Activated CD8-positive, alpha-beta memory T cell treated with anti-CD3 and anti-CD28 coated beads for 48 hours (primary cell): ENCODE results near the gene GFI1.

Experiments used
- DNase-seq, 3 experiments: peaks; one replicate each; pipeline ENCODE4 v3.0.0-alpha.2; 2020; ENCODE audit warnings: low read depth in 2 of 3, low spot score in 2 of 3

GFI1 gene

DNA sequence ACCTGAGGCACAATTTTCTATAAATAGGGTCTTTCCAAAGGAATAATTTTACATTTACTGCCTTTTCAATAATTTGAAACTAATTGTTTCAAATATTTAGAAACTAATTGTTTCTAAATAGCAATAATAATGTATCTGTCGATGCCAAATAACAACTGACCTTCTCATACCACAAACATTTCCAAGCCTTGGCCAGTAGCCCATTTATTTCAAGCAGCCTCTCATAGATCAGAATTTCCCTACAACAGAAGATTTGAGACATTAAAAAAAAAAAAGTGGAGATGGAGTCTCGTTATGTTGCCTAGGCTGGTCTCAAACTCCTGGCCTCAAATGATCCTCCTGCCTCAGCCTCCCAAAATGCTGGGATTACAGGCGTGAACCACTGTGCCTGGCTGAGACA lies 2.1 kb upstream of the GFI1 start:
- DNase-seq: no peak

DNA sequence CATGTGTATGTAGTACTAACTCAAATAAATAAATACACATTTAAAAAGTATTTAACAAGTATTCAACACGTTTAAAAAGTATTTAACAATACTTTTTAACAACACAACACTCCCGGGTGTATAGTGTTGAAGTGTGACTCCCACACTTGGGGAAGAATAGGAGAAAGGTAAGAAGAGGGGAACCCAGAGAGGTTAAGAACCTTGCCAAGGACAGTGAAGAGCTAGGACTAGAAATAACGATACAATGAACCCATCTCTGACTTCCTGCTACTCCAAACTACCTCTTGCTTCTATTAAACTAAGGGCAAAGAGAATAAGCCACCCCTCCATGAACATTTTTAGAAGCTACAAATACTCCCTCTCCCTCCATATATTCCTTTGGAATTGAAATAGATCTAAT lies 1.7 kb upstream of the GFI1 start:
- no peak for DNase-seq

DNA sequence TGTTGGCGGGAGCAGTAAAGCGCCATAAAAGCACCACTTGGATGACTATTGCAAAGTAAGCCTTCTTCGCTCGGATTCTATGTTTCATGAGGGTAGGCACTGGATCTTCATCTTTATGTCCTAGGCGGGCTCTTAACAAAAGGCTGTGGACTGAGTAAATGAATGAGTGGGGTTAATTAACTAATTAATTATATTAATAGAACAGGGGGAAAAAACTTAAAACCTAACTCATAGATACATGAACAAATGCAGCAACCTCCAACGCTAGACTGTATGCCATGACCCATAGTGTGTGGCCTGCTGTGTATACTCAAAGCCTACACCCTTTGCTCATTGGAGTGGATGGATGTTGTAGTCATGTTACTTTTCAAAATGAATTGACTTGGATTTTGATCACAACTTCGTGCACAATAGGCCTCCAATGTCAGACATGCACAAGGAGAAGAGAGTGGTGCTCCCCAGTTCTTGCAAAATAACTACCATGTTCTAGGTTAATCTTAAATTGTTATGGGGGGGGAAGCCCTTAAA lies 417 bp upstream of the GFI1 start:
- DNase-seq: no peak

DNA sequence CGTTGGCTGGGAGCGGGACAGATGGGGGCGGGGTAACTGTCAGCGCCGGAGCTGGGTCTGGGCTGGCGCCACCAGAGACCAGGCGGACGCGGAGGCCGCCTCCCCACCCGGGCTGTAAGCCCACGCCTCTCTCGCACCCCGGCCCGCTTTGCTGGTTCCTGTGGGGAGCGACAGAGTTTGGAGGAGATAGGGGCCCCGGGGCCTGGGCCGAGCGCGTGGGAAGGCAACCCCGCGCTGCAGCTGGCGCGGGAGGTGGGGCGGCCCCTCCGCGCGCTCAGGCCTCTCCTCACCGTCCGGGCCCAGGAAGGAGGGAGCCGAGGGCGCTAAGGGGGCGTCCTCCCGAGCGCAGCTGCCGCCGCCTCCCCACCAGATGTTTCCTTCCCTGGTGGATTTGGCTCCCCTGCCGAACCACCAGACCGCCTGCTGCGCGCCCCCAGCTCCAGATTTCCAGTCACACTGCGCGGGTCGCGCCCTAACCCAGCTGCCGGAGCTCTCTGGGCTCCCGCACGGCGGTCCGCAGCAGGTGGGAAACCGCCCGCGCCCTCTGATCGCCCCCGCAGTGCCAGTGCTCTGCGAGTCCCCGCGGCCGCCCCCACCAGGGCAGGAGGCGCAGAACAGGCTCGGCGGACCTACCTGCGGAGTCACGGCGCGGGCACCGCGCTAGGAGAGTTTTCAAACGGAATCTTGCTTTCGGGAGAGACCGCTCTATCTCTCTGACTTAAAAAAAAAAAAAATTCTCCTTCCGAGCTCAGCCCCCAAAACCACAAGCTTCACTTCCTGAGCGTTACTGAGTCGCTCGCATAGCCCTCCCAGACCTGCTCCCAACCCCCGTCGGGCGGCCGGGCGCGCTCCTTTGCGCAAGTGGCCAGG lies 1.1 kb downstream of the GFI1 start:
- peak; percentile 77 to 83 (median 82) for DNase-seq

DNA sequence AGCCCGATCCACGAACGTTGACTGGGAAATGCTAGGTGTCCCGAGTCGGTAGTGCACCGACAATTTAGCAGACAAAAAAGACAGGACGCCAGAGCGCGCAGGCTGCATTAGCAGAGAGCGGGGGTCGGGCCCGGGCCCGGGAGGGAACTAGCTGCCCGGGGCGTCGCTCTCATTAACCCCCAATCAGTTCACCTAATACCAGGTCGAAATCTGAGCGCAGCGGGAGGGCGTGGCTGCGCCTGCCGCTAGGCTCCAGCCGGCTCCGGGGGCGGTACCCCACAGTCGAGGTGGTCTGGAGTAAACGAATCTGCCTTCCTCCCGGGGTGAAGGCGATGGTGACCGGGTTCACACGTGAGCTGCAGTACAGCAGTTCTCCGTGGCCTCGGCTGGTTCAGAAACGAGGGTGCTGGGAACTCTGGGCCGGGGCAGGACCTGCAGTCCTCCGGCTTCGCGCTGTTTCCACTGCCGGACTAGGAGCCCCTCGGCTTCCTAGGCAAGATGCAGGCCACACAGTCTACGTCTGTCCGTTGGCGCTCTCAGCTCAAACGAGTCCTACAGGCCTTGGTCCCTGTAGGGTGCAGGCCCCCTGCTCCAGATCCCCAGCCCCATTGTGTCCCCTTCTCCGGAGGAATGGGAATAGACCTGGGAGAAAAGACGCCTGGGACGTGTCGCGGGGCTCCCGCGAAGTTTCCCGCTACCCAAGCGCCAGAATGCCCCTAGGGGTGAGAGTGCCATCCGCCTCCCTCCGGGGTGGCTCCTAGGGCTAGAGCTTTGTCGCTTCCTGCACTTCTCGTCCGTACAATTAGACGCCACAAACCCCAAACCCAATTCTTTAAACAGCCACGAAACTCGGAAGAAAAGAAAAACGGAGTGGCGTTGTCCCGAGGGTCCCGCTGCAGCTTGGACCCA lies 2.0 kb downstream of the GFI1 start:
- peak; percentile 58 to 67 (median 64) for DNase-seq

DNA sequence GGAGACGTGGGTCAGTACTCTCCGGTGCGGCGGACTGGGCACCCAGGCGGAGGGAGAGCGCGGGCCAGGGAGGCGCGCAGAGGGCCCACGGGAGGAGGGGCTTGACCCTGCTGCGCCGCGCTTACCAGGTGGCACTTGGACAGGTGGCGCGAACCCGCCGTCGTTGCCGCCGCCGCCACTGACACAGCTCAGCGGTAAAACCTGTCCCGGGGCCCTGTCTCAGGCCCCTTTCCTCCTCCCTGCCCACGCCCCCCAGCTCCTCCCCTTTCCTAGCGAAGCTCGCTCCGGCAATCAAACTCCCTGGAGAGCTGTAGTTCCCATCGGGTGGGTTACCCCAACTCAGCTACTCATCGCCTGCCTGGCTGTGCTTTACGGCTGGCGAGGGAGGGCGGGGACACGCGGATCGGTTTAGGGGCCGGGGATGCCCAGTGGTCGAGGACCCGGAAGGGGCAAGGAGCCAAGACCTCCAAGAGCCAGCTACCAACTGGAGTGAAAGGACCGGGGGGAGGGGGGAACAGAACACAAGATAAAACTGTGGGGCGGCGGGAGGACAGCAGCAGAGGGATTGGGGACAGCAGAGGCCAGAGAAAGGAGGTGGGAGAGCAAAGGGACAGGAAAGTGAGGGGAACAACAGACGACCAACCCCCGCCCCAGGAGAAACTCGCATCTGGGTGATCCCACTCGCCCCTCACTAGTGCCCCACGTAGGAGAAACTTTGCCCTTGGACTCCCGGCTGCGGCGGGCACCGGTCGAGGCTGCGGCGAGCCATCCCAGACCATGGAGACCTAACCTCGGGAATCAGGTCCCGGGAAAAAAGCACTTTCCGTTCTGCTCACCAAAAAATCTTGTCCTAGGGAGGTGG lies 2.9 kb downstream of the GFI1 start:
- peak; percentile 45 to 58 (median 56) for DNase-seq

DNA sequence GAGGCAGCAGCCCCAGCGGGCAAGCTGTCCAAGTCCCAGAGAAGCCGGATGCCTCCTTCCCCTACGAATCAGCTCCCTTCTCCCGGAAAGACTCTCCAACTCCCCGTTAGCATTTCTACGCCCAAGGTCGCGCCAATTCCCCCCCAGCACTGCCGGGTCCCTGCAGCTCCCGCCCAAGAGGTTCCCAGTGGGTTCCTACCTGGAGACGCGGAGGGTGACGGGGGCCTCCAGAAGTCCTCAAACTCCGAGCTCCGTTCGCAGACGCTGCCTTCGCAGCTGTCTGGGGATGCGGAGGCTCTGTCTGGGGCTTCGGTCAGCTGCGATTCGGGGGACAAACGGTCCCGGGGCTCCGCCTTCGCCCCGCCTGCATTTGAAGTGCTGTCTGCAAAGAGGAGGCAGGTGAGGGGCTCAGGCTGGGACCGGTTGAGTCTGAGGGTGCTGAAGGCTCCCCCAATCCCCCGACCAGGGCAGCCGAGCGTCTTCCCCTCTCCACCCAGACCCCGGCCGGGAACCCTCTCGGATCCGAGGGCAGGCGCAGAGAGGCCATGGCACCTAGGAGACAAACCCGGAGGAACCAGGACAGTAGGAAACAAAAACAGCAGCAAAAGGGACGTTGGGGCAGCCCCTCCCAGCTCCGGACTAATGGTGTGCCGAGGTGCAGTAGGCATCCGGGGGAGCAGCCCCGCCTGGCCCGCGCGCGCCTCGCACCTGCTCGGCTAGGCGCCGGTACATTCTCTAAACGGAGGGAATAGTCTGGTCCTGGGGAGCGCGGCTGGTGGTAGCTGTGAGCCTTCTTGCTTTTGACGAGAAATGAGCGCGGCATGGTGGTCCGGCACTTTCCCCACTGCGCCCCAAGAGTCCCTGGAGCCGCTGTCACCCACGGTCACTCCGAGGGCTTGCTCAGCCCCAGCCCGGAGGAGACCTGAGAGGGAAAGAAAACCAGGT lies 3.8 kb downstream of the GFI1 start:
- no peak for DNase-seq

DNA sequence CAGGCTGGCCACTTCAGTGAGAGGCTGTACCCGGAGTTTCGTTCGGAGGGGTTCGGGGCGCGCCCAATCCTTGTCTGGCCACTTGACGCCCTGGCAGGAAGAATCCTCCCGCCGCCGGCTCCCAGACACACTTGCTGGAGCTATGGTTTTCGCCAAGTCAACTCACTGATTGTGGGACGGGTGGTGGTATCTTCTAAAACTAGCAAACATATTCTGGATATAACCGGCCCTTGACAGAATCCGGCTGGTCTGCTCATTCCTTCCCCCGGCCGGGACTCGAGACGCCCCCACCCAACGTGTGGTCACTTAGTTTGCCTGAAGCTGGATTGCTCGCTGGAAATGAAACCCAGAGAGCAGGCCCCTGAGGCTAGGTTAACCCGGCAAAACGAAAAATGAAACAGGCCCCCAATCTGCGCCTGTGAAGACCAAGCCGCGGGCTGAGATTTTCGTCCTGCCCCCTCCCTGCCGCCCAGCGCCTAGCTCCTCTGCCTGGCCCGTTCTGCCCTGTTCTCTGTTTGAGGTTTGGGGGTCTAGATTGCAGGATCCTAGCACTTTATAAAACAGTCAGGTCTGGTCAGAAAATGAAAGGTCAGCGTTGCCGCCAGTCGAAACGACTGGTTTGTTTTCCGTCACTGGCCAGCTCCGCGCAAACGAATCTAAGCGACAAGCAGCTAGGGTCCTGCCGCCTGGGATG lies 4.6 kb downstream of the GFI1 start:
- DNase-seq: no peak

DNA sequence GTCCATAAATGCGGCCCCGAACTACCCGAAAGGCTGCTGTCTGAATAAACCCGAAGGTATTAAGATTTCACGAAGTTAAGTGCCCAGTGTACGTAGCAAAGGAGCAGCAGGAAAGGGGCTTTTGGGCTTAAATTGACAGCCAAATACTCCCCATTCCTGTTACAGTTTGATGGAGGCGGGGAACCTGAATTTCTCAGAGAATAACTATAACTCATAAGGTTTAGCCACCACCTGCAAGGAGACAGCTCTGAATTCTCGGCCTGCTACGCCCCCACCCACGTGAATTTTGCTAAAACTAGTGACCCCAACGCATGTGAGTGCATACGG lies 5.2 kb downstream of the GFI1 start:
- DNase-seq: no peak

DNA sequence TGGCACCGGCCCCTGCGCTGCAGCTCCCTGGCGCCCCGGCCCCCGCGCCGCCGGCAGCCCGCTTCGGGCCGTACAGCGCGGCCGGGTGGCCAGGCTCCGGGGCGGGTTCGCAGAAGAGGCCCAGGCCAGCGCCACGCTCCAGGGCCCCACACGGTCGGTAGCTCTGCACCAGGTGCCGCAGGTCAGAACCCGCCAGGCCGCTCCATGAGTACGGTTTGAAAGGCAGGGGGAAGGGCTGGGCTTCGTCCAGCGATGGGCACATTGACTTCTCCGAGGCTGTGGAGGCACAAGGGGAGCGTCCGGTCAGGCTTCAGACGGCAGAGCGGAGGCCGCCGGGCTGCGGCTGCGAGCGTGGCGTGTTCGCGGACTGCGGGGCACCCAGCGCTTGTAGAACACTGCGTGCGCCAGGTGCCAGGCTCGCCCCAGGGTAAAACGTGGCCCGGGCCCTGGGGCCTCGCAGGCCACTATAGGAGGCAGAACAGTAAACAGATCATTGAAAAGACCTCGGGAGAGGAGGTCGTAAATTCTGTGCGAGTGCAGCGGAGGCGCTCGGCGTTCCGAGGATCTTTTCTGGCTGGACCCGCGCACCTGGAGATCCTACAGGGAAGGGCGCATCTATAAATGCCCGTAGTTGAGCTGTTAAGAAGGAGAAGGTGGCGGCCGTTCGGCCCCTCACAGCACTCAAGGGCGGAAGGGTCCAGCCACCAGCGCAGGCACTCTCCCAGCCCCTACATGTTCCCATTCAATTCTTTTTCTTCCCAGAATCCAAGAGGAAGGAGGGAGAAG lies 5.7 kb downstream of the GFI1 start:
- no peak for DNase-seq

DNA sequence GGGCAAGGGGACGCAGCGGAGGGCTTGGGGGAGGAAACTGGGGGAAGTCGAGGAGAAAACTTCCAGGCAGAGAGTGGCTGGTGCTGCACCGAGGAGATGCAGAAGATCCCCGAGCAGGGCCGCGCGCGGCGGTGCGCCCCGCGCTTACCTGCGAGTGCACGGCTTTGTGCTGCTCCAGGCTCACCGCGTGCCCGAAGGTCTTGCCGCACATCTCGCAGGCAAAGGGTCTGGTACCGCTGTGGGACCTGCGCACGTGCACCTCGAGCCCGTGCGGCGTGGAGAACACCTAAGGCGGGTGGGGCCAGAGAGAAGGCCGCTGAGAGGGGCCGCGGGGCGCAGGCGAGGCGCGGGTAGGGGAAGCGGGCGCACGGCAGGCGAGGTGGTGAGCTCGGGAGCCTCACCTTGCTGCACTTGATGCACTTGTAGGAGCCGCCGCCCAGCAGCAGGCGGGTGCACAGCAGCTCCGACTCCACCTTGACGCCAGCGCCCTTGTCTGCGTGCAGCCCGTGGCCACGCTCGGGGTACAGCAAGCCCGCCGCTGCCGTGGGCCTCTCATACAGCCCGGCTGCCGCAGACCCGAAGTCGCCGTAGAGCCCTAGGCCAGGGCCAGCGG lies 6.4 kb downstream of the GFI1 start:
- no peak for DNase-seq

DNA sequence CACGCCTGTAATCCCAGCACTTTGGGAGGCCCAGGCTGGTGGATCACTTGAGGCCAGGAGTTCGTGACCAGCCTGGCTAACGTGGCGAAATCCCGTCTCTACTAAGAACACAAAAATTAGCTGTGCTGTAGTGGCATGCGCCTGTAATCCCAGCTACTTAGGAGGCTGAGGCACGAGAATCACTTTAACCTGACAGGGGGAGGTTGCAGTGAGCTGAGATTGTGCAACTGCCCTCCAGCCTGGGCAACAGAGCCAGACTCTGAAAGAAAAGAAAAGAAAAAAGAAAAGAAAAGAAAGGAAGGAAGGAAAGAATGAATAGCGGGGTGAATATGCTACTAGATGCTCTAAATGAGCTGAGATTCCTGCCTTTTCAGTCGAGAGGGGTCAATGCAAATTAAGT lies 7.1 kb downstream of the GFI1 start:
- no peak for DNase-seq

DNA sequence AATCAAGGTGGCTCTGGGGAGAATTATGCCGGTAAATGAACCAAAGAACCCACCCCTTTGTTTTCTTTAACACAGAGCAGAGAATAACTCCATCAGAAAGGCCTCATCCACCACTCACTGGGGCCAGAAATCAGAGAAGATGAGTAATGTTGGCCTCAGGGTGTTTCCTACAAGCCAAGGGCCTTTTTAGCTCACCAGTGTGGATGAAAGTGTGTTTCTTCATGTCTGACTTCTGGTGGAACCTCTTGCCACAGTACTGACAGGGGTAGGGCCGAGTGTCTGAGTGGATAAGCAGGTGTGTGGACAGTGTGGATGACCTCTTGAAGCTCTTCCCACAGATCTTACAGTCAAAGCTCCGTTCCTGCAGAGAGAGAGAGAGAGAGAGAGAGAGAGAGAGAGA lies 8.3 kb downstream of the GFI1 start:
- DNase-seq: no peak

DNA sequence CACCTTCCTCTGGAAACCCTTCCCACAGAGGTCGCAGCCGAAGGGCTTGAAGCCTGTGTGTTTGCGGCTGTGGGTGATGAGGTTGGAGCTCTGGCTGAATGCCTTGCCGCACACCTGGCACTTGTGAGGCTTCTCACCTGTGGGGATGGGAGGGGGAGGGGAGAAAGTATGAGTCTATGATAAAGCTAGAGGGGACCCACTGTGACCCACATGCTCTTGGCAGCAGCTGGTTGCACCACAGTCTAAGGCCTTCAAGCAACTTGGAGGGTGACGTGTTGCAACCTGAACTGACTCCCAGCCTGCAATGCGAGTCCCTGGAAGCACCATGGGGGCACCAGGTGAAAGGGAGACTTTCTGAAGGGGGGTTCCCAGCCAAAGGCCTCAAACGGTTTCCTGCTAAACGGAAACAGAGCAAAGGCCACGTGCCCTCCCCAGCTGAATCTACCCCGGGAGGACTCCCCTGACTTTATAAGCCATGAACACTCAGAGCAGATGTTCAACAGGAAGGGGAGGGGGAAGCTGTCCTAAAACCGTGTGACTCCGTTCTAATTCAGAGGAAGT lies 10.6 kb downstream of the GFI1 start:
- DNase-seq: peak in 1 of 3 experiments; percentile 24

DNA sequence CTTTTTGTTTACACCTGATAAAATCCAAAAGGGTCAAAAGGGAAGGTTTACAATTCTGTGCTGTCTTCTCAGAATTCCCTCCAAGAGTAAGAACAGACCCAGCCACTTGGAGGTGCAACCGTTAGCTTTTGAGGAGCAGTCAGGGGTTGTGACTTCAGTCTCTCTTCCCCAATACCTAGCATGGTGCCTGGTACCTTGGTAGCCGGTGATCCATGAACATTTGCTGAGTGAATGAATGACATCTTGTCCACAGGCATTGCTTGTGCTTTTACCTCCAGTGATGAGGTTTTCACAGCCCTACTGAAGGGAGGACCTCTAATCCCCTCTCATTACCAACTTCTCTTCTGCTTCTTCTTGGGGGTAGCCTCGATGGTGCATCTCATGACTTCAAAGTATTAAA lies 11.7 kb downstream of the GFI1 start:
- DNase-seq: no peak

DNA sequence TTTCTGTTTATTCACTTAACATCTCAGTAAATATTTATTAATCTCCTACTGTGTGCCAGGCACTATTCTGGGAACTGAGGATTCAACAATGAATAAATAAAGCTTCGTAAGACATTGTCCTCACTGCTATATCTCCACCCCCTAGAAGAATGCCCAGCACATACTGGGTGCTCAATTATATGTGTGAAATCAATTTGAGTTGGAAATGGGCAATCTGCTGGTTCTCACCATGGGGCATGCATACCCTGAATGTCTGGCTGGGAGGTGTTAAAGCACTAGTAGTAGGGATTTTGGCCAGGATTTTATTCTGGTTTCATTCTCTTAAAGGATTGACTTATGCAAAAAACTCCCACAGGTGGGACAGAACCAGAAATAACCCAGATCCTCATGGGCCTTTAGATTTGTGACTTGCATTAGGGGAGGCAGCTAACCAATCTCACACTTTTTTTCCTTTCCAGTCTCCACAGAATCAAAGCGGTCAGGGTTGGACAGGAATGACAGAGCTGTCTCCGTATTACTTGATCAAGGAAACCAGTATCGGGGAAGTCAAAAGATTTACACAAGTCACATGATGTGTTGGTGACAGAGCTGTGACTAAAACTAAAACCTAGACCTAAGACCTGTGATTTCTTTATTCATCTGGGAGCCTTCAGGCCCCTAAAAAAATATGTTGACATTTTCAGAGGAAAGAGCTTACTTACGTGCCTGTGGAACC lies 12.8 kb downstream of the GFI1 start:
- DNase-seq: no peak

DNA sequence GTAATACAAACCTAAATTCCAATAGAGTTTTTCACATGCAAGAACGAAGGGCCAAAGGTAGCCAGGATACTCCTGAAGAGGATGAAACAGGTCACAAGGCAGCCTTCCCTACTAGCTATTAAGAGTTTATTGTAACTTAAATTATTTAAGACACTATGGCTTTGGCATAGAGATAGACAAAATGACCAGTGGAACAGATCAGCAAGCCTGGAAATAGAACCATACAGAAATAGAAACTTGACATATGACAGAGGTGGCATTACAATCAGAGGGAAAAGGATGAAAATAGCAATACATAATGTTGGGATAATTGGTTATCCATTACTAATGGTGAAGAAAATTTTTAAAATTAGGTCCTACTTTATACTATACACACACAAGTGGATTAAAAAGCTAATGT lies 16.5 kb downstream of the GFI1 start:
- DNase-seq: no peak
